NCI-H187 treated with DMSO at 0.1 percent for 48 hours (cell line): ENCODE data around the gene SLC10A6.
A peak's percentile ranks its signal among the peaks of the same experiment; 100 is the strongest.

ENCODE experiments used
- DNase-seq: peaks from one replicate; lab custom pipeline; 2025; lab: John Stamatoyannopoulos, UW

Gene SLC10A6

DNA sequence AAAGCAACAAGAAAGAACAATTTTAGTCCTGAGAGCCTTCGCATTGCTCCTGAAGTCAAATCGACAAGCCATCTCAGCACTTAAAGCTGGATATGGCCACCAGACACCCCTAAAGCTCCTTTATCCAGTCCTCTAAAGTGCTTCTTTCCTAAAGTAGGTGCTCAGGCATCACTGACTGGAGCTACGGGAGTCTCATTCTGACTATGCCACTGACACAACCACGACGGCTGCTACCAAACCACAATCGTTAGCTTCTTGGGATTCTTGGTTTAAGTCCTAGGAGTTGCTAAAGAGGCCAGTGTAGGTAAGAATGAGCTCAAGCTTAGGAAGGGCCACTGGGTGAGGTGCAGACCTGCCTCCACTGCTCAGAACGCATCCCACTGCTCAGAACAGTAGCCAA, 1.0 kb downstream of the SLC10A6 start:
- DNase-seq: no peak

- no peak for DNase-seq
Observed at GRCh38 chr4:86847571-86847970, 1.6 kb downstream of the SLC10A6 start.

- DNase-seq: no peak
Observed at GRCh38 chr4:86846921-86847320, 2.3 kb downstream of the SLC10A6 start.

DNA sequence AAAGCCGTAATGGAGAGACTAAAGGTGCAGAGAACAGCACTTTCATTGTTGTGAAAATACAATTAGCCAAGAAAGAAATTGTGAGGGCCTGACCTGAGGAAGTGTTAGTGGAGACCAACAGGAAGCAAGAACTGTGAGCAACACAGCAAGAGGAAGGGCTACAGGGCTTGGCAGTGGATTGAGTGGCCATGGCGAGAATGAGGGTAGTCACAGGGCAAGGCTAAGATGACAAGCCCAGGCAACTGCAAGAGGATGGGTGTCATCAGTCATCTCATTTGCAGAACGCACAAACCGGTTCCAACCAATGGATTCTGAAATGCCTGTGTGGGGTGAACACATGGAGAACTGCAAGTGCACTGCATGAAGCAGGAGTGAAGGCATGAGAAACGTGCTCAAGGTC, 3.6 kb downstream of the SLC10A6 start:
- no peak for DNase-seq

DNA sequence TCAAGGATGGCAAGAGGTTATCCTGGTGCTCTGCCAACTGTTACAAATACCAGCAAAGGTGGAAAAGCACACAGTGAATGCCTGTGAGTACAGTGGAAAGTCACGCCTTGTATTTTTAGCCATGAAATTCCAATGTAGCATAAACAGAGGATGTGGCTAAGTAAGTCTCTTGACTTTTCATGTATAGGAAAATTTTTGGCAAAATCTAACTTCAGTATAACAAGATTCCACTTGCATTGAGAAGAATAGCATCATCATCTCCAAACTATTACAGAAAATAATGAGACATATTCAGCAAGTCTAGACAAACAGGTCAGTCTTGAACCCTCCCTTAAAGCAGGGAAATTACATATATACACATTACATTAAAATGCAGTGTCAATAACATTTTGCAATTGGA, 7.9 kb downstream of the SLC10A6 start:
- no peak for DNase-seq

GRCh38 chr4:86840858-86841257, 8.3 kb downstream of the SLC10A6 start:
- no peak for DNase-seq

DNA sequence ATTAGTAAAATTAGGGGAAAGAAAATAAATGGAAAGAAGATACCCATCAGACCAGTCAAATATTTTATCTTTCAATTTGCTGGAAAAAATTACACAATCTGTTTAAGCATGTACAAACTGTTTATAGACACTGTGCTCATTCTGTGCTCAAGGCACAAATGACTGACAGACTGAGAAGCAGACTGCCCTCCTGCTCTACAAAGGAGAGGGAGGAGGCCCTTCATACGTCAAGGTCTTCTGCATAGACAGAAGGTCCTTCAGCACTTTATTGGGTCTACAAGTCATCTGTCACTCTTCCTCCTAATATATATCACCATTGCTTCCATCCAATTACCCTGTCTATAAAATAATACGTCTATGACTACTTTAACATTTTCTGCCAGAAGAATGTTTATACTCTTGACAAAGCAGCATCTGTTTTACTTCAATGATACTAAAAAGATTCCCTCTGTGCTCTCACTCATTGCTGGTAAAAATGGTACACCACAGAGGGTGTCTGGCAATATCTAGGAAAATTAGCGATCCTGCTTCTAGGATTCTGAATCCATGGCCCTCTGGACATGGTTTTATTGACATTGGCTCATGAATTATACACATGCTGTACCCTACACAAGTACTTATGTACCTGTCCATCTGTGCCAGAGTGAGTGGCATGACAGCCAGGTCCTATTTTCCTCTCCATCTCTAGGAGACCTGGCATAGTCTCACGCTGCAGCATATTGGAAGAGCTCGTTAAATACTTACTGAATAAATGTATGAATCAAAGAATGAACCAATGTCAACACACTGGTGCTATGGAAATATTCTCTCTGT, 11.3 kb downstream of the SLC10A6 start:
- no peak for DNase-seq

DNA sequence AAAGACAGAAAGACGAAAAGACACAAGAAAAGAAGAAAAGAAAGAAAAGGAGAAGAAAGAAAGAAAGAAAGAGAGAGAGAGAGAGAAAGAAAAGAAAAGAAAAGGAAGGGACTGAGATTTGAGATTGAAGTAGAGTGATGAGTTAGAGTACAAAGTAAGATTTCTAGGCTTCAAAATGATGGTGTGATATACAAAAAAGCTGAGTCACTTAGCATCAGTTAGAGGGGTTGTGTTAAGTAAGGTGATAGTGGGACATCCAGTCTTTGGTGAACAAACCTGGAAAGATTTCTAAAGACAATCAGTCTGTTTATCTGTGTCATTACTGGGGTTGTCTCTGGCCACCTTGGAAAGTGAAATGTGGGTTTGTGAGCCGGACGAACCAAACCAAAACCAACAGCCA, 13.5 kb downstream of the SLC10A6 start:
- DNase-seq: no peak

DNA sequence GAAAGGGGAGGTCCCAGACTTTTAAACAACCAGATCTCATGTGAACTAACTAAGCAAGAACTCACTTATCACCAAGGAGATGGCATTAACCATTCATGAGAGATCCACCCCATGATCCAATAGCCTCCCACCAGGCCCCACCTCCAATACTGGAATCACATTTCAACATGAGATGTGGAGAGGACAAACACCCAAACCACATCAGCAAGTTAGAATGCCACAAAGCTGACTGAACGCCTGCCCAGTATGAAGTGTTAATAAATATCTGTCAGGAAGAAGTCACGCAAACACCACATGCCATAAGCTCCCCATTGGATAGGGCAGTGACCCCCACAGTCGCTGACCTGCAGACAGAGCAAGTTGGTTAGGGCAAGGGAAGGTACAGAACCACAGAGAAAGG, 14.3 kb downstream of the SLC10A6 start:
- DNase-seq: no peak

DNA sequence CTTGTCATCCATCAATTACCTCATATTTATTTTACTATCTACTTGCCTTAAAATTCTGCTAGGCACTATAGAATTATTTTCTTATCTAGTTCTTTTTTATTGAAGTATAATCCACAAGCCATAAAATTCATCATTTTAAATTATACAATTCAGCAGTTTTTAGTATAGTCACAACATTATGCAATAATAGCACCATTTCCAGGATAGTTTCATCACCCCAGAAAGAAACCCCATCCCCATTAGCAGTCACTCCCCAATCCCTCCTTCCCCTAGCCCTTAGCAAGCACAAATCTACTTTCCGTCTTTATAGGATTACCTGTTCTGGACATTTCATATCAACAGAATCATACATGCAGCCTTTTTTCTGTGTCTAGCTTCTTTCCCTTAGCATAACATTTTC, 15.6 kb downstream of the SLC10A6 start:
- no peak for DNase-seq

- peak; percentile 49 for DNase-seq
Observed at GRCh38 chr4:86831262-86832130, 17.7 kb downstream of the SLC10A6 start.

DNA sequence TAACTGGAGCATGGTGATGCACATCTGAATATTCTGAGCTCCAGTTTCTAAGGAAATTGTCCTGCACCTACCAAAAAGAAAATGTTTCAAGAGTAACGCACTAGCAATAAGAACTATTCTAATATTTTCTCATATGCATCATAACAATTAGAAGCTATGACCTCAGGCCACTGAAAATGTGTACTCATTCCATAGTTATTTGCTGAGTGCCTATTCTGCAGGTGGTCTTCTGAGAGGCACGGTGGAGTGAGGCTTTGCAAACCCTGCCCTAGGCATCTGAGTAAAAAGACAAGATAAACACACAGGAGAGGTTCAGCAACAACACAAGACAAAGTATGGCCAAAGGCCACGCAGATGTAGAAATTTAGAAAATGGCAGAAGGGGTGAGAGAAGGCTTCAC, 23.7 kb downstream of the SLC10A6 start:
- no peak for DNase-seq

DNA sequence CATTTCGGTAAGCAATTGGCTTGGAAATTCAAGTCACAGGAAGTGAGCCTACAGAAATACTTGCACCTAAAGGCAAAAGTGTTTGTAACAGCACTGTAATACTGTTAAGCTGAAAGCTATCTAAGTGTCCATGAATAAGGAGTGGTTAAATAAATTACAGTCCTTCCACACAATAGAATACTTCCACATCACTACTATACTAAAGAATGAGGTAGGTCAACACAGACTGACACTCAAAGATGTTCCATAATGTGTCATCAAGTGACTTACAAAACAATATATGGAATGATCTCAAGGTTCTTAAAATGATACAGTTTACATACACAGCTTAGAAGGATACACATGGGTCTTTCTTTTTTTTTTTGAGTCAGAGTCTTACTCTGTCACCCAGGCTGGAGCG, 27.0 kb downstream of the SLC10A6 start:
- no peak for DNase-seq

DNA sequence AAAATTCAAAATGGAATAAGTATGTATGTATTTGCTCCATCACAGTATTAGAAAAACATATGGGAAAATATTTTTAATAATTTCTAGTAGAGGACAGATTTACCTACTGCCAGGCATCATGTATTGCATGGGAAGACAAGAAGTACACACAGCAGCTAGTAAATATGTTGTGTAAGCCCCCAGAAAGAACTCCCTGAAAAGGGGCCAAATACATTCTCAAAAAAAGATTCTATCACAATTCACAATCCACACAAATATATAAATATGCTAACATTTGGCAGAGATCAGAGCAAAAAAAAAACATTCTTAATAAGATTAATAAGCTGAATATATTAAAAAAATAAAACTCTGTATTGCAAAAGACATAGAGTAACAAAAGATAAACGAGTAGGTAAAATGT, 28.0 kb downstream of the SLC10A6 start:
- no peak for DNase-seq

DNA sequence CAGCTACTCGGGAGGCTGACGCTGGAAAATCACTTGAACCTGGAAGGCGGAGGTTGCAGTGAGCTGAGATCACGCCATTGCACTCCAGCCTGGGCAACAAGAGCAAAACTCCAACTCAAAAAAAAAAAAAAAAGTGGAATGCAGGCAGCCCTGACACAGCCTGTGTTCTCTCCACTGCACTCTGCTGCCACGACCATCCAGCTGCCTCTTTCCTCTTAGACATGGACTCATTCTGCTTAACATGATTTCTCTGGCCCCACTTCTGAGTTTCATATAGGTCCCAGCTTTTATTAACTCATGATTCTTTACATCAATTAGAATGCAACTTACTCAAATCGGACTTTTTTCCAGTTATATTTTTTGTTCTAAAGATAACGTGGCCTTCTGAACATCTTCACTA, 29.6 kb downstream of the SLC10A6 start:
- DNase-seq: no peak

GRCh38 chr4:86818841-86819240, 30.3 kb downstream of the SLC10A6 start:
- no peak for DNase-seq

GRCh38 chr4:86818211-86818610, 31.0 kb downstream of the SLC10A6 start:
- no peak for DNase-seq

DNA sequence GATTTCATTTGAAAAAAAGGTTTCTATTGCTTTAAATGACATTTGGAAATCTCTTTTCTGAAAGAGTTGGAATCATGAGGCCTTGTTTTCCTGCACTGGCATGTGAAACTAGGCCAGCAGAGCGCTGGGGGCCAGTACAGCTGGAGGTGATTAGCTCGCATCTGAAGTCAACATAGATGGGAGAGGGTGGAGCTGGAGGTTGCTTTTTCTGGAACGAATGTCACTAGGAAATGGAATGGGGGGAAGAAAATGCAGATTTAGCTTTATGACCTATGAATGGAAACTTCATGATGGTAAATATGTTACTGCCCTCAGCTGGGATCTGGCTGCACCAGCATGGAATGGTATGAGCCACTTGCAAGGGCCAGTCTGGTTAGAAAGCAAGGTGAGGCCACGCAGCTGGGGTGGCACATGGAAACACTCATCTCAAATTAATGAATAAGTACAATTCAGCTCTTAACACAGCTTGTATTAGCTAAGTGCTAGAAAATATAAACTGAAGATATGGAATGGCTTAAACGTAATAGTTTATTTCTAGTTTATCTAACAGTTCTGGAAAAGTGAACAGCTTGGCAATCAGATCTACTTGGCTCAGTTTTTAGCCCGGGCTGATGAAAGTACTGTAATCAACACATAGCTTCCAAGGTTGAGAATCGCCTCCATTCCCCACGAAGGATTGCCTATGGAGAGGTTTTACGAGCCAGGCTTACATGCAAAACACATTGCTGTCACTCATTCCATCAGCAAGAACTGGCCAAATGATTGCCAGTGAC, 32.5 kb downstream of the SLC10A6 start:
- DNase-seq: no peak

GRCh38 chr4:86815653-86816052, 33.5 kb downstream of the SLC10A6 start:
- DNase-seq: no peak

GRCh38 chr4:86810847-86811246, 38.3 kb downstream of the SLC10A6 start:
- no peak for DNase-seq

DNA sequence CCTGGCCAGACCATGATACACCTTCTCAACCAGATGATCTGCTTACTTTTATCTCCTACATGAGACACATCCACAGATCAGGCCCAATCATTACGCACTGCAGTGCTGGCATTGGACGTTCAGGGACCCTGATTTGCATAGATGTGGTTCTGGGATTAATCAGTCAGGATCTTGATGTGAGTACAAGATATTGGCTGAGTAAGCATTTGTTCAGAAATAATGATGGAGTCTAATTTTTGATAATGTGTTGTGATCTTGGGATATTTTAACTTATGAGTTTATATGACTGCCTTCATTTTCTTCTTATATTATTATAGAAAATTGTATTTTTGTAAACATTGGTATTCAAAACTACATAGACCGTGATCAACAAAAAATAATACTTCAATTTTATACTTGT, 39.4 kb downstream of the SLC10A6 start:
- DNase-seq: no peak

DNA sequence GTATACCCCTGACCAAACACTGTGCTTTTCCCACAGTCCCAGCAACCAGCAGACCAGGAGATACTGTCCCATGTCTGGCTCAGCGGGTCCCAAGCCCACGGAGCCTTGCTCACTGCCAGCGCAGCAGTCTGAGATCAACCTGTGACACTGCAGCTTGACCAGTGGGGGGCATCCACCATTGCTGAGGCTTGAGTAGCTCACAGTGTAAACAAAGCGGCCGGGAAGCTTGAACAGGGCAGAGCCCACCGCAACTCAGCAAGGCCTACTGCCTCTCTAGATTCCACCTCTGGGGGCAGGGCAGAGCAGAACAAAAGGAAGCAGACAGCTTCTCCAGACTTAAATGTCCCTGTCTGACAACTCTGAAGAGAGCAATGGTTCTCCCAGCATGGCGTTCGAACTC, 58.1 kb downstream of the SLC10A6 start:
- no peak for DNase-seq

- DNase-seq: no peak
Observed at GRCh38 chr4:86788826-86789225, 60.4 kb downstream of the SLC10A6 start.
